Loucy (cell line): ENCODE data around the gene MINDY4.

ENCODE experiments used
- CTCF ChIP-seq: fragments of 200-600 bp; sonication (generic); conservative IDR thresholded peaks from 2 replicates; pipeline ENCODE4 v1.5.1; 2014; ENCODE audit warnings: mild to moderate bottlenecking, antibody characterized with exemption, low read length
- EZH2phosphoT487 ChIP-seq: fragments of 200-600 bp; IDR thresholded peaks from 2 replicates; pipeline ENCODE4 v1.6.1; 2018; ENCODE audit warnings: antibody characterized with exemption, mild to moderate bottlenecking, moderate library complexity, borderline replicate concordance

DNA sequence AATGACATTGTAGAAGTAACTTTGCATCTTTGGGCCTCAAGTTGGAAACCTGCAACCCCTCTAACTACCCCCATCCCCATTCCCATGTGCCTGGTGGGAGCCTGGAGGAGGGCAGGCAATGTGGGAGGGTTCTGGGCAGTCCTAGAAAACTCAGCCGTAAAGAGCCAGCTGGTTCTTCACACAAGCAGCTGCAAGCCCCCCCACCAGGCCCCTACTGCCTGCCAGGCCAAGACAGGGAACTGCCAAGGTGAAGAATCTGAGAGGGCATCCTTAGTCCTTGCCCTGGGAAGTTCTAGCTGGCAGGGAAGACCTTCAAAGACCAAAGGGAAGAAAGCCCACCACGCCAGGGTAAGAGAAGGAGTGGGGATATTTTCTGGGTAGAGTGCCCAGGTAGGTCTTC lies 31.5 kb upstream of the MINDY4 start:
- TF ChIP-seq CTCF = no peak
- TF ChIP-seq EZH2phosphoT487 = no peak
